C1 segment of cervical spinal cord (tissue), 14 donors: ENCODE results near the gene RARRES2.

Source experiments
- DNase-seq, 14 donors: peaks; one replicate each; lab custom pipeline; 2025; lab: John Stamatoyannopoulos, UW

RARRES2 gene

GRCh38 chr7:150361807-150362621 lies 20.6 kb upstream of the RARRES2 start:
- no peak for DNase-seq

GRCh38 chr7:150361402-150361801 lies 20.0 kb upstream of the RARRES2 start:
- no peak for DNase-seq

GRCh38 chr7:150360363-150361058 lies 19.1 kb upstream of the RARRES2 start:
- DNase-seq, result no peak

- no peak for DNase-seq
Measured at GRCh38 chr7:150359622-150360362, 18.4 kb upstream of the RARRES2 start.

- DNase-seq, result no peak
Measured at GRCh38 chr7:150358988-150359621, 17.7 kb upstream of the RARRES2 start.

GRCh38 chr7:150358433-150358832 lies 17.0 kb upstream of the RARRES2 start:
- no peak for DNase-seq

GRCh38 chr7:150357771-150358427 lies 16.5 kb upstream of the RARRES2 start:
- no peak for DNase-seq

GRCh38 chr7:150357270-150357669 lies 15.8 kb upstream of the RARRES2 start:
- no peak for DNase-seq

- DNase-seq, result no peak
Measured at GRCh38 chr7:150356265-150356897, 15.0 kb upstream of the RARRES2 start.

GRCh38 chr7:150355666-150356059 lies 14.2 kb upstream of the RARRES2 start:
- no peak for DNase-seq

- no peak for DNase-seq
Measured at GRCh38 chr7:150351587-150352194, 10.3 kb upstream of the RARRES2 start.

- no peak for DNase-seq
Measured at GRCh38 chr7:150346922-150347321, 5.5 kb upstream of the RARRES2 start.

- no peak for DNase-seq
Measured at GRCh38 chr7:150345012-150345411, 3.6 kb upstream of the RARRES2 start.

- no peak for DNase-seq
Measured at GRCh38 chr7:150344299-150344698, 2.9 kb upstream of the RARRES2 start.

- no peak for DNase-seq
Measured at GRCh38 chr7:150343225-150343624, 1.8 kb upstream of the RARRES2 start.

GRCh38 chr7:150342121-150342408 lies 636 bp upstream of the RARRES2 start:
- no peak for DNase-seq

- no peak for DNase-seq
Measured at GRCh38 chr7:150340875-150341262, 560 bp downstream of the RARRES2 start.

GRCh38 chr7:150340024-150340749 lies 1.2 kb downstream of the RARRES2 start:
- no peak for DNase-seq

- no peak for DNase-seq
Measured at GRCh38 chr7:150339409-150339809, 2.0 kb downstream of the RARRES2 start.
